GM19193 (cell line): ENCODE measurements around the gene LHX8.

Source experiments
- POLR2A ChIP-seq: IDR thresholded peaks from 4 replicates; pipeline ENCODE4 v1.6.1; 2011; ENCODE audit not compliant: insufficient read depth, insufficient read length; ENCODE audit errors: extremely low read depth

The LHX8 gene

DNA sequence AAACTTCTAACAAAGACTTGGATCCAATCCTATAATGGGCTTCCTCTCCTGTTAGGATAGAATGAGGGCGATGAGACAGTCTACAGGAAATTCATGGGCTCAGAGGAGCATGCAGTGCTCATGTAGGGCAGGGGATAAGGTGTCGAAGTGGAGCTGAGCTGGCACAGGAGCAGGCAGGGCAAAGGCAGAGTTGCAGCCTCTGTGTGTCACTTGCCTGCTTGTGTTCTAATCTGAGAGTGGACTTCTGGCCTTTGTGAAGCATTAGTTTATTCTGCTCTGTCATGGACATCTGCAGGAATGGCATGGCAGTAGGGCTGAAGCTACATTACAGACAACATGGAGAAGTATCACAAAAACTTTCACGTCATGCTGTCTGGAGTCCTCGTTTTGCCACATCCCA is 32.6 kb downstream of the LHX8 start:
- TF ChIP-seq POLR2A, result no peak

DNA sequence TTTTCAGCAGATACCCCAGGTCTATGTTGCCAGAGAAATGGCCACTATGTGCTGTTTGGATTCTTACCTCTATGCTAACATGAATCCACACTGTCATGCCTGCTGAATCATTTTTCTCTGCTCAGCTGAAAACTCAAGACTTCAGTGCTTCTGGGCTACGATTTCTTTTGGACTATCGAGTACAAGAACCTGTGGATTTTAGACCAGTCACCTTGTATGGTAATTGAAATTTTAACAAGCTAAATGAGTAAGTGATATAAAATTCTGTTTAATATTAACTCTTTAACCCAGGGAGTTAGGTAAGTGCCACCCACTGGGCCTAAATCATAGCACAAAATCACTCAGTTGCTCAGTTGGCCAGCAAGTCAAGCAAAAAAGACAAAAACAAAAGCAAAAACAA is 35.8 kb downstream of the LHX8 start:
- TF ChIP-seq POLR2A, result no peak

DNA sequence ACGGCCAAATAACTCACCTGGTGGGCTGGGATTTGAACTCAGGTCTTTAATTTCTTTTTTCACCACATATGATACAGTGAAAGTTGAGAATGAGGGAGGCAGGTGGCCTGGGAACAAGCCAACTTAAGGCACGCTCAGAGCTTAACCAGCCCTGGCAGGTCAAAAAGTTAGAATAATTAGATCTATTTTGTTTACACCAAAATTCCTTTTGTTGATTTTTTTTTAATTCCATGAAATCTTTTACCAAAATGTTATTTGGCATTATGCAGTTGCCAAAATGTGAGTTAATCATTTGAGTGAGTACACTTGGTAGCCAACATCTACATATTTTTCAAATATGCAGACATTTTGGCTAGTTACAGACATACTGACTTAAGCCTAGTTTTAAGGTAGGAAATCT is 36.8 kb downstream of the LHX8 start:
- no peak for TF ChIP-seq POLR2A

DNA sequence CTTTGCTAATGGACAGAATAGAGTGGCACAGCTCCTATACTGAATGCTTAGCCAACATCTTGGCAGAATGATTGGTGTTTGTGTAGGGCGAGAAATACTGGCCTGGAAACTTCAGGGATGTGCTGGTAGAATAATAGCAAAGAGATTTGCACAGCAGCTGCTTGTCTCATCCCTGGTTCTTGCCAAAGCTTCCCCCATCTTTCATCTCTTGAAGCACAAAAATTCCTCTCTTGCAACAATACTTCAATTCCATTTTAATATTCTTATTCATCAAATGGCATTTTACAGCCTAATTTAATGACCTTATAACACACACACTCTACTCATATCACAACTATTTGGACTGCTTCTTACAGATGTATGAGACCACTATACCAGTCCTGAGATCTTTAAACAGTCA is 37.7 kb downstream of the LHX8 start:
- no peak for TF ChIP-seq POLR2A

DNA sequence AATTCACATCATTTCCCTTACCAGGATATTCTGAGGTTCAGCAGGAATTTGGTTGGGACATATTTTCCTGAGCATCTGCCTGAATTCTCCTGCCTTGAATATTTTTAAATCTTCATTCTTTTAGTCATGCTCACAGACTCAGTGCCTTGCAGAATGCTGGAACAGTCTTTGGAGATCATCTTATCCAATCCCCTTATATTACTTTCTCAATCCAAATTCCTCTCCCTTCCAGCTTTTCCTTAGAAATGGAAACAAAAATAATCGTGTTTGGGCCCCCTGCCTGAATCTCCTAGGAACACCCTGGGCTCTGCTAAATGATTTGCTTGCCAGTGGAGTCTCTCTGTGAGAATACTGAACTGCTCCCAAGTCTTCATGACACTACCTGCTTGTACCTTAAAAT is 38.4 kb downstream of the LHX8 start:
- TF ChIP-seq POLR2A, result no peak

DNA sequence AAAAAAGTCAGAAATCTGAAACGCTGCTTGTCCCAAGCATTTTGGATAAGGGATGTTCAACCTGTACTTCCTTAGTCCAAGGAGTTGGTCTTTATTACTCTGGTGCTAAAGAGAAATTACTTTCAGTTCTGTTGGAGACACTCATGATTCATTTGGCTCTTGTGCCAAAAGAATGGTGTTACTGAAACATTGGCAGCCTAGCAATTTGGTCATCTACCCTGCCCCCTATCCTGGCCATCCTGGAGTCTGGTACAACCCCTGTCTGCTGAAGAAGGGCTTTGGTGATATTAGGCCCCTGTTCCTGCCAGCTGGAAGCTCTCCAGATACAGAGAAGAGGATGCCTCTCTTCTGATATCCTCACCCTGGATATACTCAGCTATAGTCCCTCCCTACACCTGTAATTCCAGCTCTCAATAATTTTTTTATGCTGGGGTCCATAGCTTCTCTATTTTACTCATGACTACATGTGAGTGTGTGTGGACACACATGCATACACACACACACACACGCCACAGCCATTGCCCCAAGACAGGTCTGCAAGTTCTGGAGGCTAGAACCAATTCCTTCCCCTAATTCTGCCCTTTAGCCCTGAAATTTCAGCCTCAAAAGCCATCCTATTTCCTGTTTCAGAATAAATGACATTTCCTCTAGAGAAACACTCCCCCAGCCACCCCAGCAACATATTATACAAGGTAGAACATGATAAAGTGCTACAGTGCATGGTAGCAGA is 40.0 kb downstream of the LHX8 start:
- TF ChIP-seq POLR2A, result no peak

DNA sequence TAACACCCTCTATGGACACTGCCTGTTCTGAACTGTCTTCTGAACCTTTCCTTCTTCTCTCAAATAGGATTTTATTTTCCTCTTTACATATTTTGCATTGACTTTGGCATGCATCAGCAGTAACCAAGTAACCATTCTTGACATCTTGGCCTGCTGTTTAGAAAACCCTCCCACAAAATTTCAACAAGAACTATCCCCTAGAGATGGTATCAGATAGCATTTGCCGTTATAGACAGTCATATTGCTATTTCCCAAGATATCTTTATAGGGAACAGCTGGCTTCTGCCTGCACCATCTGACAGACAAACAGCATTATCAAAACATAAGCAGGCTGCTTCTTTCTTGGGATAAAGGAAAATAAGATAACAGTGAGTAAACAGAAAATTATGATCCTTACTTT is 54.7 kb downstream of the LHX8 start:
- TF ChIP-seq POLR2A, result no peak

DNA sequence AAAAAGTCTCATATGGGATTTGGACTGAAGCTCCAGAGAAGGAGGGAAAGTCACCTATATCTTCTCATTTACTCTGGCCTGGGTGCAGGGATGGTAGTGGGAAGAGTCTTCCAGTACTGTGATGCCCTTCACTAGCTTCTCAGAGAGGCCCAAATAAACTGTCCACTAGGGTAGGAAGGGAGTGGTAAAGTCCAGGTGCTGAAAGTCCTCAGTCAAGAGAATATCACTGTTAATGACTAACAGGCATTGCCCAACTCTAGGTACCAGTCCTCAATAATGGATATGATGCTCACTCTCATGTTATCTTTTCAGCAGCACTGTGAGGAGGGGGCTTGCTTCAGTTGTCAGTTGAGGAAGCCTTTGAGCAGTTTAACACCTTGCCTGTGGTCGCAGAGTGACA is 64.0 kb downstream of the LHX8 start:
- TF ChIP-seq POLR2A, result no peak

DNA sequence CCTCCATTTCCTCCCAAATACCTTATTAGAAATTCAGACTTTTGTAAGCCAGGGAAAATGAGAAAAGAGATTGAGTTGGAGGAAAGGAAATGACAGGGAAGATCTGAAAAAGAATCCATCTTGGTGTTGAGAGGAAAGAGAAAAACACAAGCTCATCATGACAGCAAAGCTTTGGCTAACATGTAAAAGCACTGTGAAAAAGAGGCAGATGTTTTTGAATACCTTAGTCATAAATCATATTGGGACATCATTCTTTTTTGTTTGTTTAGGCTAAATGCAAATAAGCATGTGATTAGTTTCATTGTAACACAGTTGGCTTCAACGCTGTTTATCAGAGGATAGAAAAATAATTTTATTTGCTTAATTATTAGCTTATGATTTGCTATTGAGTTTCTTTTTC is 64.6 kb downstream of the LHX8 start:
- no peak for TF ChIP-seq POLR2A

DNA sequence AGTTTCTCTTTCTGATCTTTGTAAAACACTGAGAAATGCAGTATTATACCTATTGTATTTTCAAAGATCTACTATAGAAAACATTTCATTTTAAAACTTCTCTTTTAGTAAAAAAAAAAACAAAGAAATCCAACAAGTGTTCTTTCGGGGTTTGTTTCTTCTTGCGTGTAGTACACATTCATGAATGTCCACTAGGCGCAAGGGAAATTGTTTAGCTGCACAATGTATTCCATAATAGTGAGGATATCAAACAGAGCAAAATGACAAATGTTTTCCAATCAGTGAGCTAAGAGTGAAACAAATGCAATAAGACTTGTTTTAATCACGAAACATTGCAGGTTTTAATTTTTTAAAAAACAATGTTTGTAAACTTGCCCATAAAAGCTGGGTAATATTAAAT is 68.6 kb downstream of the LHX8 start:
- TF ChIP-seq POLR2A, result no peak

DNA sequence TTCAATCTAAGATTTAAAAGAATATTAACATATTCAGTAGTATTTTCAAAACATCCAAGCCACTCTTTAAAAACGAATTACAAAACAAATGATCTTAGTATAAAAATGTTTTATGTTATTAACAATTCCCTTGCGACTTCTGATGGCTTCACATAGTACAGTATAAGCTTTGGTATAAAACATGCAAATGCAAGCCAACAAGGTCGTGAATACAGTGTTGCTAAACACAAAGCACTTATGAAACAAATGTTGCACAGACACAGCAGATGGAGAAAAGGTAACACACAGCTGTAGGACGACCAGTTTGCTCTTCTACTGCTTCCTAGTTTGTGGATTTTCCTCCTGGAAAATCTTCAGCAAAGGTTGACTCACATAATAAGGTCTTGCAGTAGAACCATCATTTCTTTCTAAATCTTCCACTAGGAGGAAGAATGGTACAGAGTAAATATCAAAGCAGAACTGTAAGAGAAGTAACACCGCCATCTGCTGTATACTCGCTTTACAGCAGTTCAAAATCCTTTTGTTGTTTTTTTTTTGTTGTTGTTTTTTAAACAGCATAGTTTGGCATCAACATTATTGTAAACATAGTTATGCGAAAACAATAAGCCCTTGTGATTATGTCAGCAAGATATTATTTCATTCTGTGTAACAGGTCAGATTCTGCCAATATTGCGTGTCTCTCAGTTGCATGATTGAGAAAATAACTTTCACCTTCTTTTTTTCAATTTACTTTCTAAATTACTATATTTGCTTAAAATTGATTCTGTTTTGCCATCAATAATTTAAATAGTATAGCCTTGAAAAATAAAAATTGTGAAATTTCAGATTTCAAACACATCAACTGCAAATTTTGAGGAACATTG is 69.5 kb downstream of the LHX8 start:
- TF ChIP-seq POLR2A, result no peak

DNA sequence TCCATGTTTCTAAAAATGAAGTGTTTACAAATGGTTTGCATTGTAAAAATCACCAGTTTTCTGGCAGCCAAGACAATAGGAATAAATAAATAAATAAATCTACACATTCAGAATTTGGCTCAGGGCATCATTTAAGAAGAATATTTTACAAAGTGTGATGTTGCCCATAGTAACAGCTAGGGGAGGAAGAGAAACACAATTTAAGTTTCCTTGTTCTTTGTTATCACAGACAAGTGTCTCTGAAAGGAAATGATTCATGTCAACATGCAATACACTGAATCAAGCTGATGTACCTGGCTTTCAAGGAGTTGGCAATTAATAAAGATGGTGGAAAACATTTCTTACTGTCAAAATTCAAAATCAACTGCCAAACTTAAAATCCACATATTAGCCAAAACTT is 74.7 kb downstream of the LHX8 start:
- TF ChIP-seq POLR2A, result no peak
